Right lobe of liver (tissue), 4 donors: ENCODE results near the gene CCDC90B.

Source experiments
- POLR2A ChIP-seq: fragments of 450-650 bp; IDR thresholded peaks from one replicate; pipeline ENCODE4 v1.6.1; 2017; ENCODE audit warnings: antibody characterized with exemption, mild to moderate bottlenecking
- TF ChIP-seq, protein P1 (sequence below), 4 donors: fragments of 200-600 bp in 3 of 4; fragments of 450-650 bp in 1 of 4; IDR thresholded peaks; one replicate each; pipeline versions ENCODE4 v1.5.1 to v1.8.0; 2016 to 2022; ENCODE audit warnings: antibody characterized with exemption in 4 of 4, mild to moderate bottlenecking in 2 of 4
- donor health status: DM: no; HTN: no; CAD: no.
- donor health status: DM: no; HTN: no; CAD: no.
- donor health status: DM: no; HTN: yes; CAD: no.

DNA sequence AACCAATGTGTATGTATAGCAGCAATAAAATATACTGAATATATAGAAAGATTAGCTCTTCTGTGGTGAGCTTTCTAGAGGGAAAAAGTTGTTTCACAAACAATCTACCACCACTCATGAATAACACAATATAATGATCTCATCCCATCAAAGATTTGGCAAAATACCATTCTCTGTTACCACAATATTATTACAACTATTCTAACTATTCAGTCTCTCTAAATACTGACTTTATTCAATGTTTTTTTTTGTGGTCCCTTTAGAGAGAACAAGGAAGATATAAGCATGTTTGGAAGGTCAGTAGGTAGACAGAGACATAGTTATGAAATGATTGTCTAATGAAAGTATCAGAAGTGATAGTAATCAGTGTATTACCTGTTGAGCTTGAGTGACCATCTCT lies 7.8 kb downstream of the CCDC90B start:
- TF ChIP-seq, protein P1, sequence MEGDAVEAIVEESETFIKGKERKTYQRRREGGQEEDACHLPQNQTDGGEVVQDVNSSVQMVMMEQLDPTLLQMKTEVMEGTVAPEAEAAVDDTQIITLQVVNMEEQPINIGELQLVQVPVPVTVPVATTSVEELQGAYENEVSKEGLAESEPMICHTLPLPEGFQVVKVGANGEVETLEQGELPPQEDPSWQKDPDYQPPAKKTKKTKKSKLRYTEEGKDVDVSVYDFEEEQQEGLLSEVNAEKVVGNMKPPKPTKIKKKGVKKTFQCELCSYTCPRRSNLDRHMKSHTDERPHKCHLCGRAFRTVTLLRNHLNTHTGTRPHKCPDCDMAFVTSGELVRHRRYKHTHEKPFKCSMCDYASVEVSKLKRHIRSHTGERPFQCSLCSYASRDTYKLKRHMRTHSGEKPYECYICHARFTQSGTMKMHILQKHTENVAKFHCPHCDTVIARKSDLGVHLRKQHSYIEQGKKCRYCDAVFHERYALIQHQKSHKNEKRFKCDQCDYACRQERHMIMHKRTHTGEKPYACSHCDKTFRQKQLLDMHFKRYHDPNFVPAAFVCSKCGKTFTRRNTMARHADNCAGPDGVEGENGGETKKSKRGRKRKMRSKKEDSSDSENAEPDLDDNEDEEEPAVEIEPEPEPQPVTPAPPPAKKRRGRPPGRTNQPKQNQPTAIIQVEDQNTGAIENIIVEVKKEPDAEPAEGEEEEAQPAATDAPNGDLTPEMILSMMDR (IDR thresholded peaks at IDR 0.05) = no peak
- no peak for TF ChIP-seq POLR2A
